ENCODE data around the gene RMC1.
"Not testable (repeated sequence)": the region's sequence is repeated elsewhere in the genome, so short reads cannot be mapped to it uniquely, and the experiment has no call there.

The RMC1 gene

DNA sequence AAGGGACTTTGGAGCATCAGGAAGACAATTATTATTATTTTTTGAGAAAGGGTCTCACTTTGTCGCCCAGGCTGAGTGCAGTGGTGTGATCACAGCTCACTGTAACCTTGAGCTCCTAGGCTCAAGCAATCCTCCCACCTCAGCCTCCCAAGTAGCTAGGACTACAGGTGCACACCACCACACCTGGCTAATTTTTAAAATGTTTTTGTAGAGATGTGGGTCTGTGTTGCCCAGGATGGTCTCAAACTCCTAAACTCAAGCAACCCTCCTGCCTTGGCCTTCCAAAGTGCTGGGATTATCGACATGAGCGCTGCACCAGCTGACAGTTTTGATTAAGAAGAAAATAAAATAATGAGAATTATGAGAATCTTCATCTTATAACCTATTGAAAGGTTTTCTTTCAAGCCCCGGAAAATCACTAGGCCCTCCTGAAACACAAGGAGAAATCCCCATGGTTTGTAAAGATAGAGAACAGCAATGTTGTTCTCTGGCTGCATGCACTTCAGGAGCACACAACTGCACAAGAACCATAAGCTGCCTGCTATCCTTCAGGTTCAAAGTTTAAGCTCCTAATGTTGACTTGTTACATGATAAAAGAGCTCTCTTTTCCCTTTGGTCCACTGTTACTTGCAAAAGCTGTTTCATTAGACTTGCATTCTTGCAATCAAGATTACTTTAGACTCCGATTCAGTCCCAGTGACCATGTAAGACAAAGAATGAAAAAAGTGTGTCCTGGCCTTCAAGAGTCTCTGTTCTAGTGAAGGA is 66.2 kb downstream of the RMC1 start:
- peaks cover 3% of the 10 kb centered on the region for H3K4me1 ChIP-seq (ENCODE audit: insufficient read depth, low read length)
- peaks cover 25% of the 10 kb centered on the region for H3K36me3 ChIP-seq (ENCODE audit: insufficient read depth, low read length)
- no peaks in the 10 kb centered on the region for H3K27me3 ChIP-seq (ENCODE audit: control insufficient read depth in 1 of 2, insufficient read depth in 2 of 2, low read length in 2 of 2)
- H3K9ac ChIP-seq (ENCODE audit: low read length), result no peak overlapping the region
- H3K4me3 ChIP-seq (ENCODE audit: low read depth in 1 of 2, low read length in 2 of 2), result no peak overlapping the region
- no peak overlapping the region for H3K27ac ChIP-seq (ENCODE audit: low read depth, low read length)
- H3K9me3 ChIP-seq (ENCODE audit: low read length), result no peaks in the 10 kb centered on the region

GRCh38 chr18:23570912-23571504 is 67.7 kb downstream of the RMC1 start:
- Histone ChIP-seq H3K27ac (ENCODE audit: low read depth, low read length) (no peak overlapping the region), H3K27me3 (ENCODE audit: control insufficient read depth in 1 of 2, insufficient read depth in 2 of 2, low read length in 2 of 2) (no peaks in the 10 kb centered on the region), H3K9me3 (ENCODE audit: low read length) (no peaks in the 10 kb centered on the region), H3K9ac (ENCODE audit: low read length) (no peak overlapping the region), H3K4me3 (ENCODE audit: low read depth in 1 of 2, low read length in 2 of 2) (no peak overlapping the region), H3K4me1 (ENCODE audit: insufficient read depth, low read length) (peaks cover 6% of the 10 kb centered on the region), H3K36me3 (ENCODE audit: insufficient read depth, low read length) (peaks cover 25% of the 10 kb centered on the region)

- H3K4me1 ChIP-seq (ENCODE audit: insufficient read depth, low read length), result peaks cover 6% of the 10 kb centered on the region
Measured at GRCh38 chr18:23572012-23572411, 68.7 kb downstream of the RMC1 start.

DNA sequence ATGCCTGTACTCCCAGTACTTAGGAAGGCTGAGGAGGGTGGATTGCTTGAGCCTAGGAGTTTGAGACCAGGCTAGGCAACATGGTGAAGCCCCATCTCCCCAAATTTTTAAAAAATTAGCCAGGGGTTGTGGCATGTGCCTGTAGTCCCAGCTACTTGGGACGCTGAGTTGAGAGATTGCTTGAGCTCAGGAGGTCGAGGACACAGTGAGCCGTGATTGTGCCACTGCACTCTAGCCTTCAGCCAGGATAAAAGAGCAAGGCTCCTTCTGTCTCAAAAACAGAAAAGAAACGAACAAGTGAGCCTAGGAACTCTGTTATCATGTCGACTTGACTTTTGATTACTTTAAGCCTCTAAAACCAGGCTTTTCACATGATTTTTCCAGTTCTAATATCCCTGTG is 69.3 kb downstream of the RMC1 start:
- H3K9me3 ChIP-seq (ENCODE audit: low read length), result no peaks in the 10 kb centered on the region
- H3K4me1 ChIP-seq (ENCODE audit: insufficient read depth, low read length), result peaks cover 6% of the 10 kb centered on the region
- H3K4me3 ChIP-seq (ENCODE audit: low read depth in 1 of 2, low read length in 2 of 2), result no peak overlapping the region
- H3K9ac ChIP-seq (ENCODE audit: low read length), result no peak overlapping the region
- H3K27ac ChIP-seq (ENCODE audit: low read depth, low read length), result no peak overlapping the region
- no peaks in the 10 kb centered on the region for H3K27me3 ChIP-seq (ENCODE audit: control insufficient read depth in 1 of 2, insufficient read depth in 2 of 2, low read length in 2 of 2)
- H3K36me3 ChIP-seq (ENCODE audit: insufficient read depth, low read length), result peaks cover 19% of the 10 kb centered on the region

More at GRCh38 chr18:23572012-23572411, 68.7 kb downstream of the RMC1 start:
- Histone ChIP-seq H3K4me3 (ENCODE audit: low read depth in 1 of 2, low read length in 2 of 2) (no peak overlapping the region), H3K9me3 (ENCODE audit: low read length) (no peaks in the 10 kb centered on the region), H3K27ac (ENCODE audit: low read depth, low read length) (no peak overlapping the region), H3K9ac (ENCODE audit: low read length) (no peak overlapping the region), H3K27me3 (ENCODE audit: control insufficient read depth in 1 of 2, insufficient read depth in 2 of 2, low read length in 2 of 2) (no peaks in the 10 kb centered on the region), H3K36me3 (ENCODE audit: insufficient read depth, low read length) (peaks cover 19% of the 10 kb centered on the region)

DNA sequence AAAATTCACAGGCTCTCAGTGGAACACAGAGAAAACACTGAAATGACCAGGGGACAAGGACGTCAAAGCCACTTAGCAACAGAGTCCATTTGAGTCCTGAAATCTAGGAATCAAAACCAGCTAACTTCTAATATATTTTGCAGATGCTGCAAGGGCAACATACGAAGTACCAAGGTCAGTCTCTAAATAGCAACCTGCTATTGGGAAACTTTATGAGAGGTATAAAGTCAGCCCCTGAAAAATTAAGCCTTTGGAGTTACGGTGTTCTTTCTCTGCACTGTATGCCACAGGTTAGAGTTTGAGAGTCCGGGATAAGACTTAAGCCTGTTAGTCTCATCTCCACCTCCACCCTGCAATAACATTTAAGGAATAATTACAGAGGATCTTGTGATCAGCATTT is 69.7 kb downstream of the RMC1 start:
- Histone ChIP-seq H3K9ac (ENCODE audit: low read length) (no peak overlapping the region), H3K27me3 (ENCODE audit: control insufficient read depth in 1 of 2, insufficient read depth in 2 of 2, low read length in 2 of 2) (no peaks in the 10 kb centered on the region), H3K4me1 (ENCODE audit: insufficient read depth, low read length) (peaks cover 6% of the 10 kb centered on the region), H3K4me3 (ENCODE audit: low read depth in 1 of 2, low read length in 2 of 2) (no peak overlapping the region), H3K36me3 (ENCODE audit: insufficient read depth, low read length) (peaks cover 19% of the 10 kb centered on the region), H3K9me3 (ENCODE audit: low read length) (no peaks in the 10 kb centered on the region), H3K27ac (ENCODE audit: low read depth, low read length) (no peak overlapping the region)

DNA sequence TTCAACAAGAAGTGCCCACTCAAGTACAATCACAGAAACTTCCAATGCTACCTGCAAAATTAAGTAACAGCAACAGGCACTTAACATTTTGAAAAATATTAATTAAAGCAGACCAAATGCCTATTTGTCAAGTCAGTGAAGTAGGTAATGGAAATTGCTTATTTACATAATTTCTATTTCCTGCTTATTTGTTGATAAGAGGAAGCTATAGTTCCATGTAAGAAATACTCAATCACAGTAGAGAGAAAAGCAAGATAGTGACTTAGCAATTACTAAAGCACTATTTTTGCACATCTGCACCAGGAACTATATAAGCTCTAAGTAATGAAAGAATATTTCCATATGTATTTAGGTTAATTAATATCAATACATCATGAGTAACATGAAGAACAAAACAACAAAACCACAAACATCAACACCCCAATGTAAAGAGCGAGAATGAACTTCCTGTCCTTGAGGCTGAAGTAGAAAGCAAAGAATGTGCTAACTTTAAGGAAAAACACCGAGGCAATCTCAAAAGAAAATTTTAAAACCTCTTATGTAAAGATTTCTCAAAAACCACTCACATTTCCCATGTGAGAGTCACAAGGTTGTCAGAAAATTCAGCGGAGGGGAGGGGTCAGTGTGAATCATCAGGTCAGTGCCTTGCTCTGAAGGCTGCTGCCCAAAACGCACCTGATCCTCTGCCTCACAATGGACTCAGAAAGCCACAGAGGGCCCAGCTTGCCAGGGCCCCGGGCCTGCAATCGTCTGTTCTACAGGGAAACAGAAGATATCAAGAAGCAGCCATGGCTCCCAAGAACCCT is 70.5 kb downstream of the RMC1 start:
- Histone ChIP-seq H3K4me3 (ENCODE audit: low read depth in 1 of 2, low read length in 2 of 2) (no peak overlapping the region), H3K27ac (ENCODE audit: low read depth, low read length) (no peak overlapping the region), H3K27me3 (ENCODE audit: control insufficient read depth in 1 of 2, insufficient read depth in 2 of 2, low read length in 2 of 2) (no peaks in the 10 kb centered on the region), H3K36me3 (ENCODE audit: insufficient read depth, low read length) (peaks cover 19% of the 10 kb centered on the region), H3K9ac (ENCODE audit: low read length) (no peak overlapping the region), H3K4me1 (ENCODE audit: insufficient read depth, low read length) (peaks cover 6% of the 10 kb centered on the region), H3K9me3 (ENCODE audit: low read length) (no peaks in the 10 kb centered on the region)

DNA sequence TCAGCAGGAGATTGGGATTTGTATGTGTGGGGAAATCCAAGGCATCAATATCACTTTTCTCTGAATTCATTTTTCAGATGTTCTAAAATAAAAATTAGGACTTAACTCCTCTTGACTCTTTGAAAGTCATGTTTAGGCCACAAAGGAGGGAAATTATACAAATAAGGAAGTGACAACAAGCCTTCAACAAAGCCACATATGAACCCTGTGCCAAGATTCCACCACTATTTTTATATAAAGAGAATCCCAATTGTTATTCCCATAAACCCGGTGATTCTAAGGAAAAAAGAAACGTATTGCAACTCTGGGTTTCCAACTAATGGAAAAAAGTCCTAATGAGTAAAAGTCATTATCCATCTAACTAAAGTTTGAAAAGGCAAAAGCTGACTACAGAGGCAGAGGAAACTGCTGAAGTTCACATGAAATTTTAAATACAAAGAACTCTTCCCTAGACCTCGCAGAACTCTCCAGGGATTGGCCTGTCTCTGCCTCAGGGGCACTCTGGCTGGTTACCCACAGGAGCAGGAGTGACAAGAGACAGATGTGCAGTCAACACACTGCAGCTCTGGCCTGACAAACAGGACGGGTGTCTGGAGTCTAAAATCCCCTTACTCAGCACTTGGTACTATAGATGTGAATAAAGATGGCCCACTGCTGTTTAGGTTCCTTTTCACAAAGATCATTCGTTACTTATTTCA is 71.4 kb downstream of the RMC1 start:
- Histone ChIP-seq H3K9ac (ENCODE audit: low read length) (no peak overlapping the region), H3K4me1 (ENCODE audit: insufficient read depth, low read length) (peaks cover 6% of the 10 kb centered on the region), H3K9me3 (ENCODE audit: low read length) (no peaks in the 10 kb centered on the region), H3K4me3 (ENCODE audit: low read depth in 1 of 2, low read length in 2 of 2) (no peak overlapping the region), H3K36me3 (ENCODE audit: insufficient read depth, low read length) (peaks cover 16% of the 10 kb centered on the region), H3K27me3 (ENCODE audit: control insufficient read depth in 1 of 2, insufficient read depth in 2 of 2, low read length in 2 of 2) (no peaks in the 10 kb centered on the region), H3K27ac (ENCODE audit: low read depth, low read length) (no peak overlapping the region)

DNA sequence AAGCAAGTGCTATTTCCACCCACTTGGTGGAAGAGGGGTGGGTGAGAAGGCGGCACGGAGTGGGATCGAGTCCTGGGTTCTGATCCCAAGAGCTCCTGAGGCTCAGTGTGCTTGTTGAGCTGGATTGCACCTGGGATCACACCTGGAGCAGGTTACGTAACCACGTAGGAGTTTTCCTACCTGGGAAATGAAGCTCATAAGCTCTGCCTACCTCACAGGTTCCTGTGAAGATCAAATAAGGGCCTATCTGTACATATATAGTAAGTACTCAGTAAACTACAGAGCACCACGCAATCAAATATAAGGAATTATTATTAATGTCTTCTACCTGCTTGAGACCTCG is 72.0 kb downstream of the RMC1 start:
- Histone ChIP-seq H3K4me1 (ENCODE audit: insufficient read depth, low read length) (peaks cover 6% of the 10 kb centered on the region), H3K36me3 (ENCODE audit: insufficient read depth, low read length) (peaks cover 14% of the 10 kb centered on the region), H3K9ac (ENCODE audit: low read length) (no peak overlapping the region), H3K27ac (ENCODE audit: low read depth, low read length) (no peak overlapping the region), H3K9me3 (ENCODE audit: low read length) (no peaks in the 10 kb centered on the region), H3K4me3 (ENCODE audit: low read depth in 1 of 2, low read length in 2 of 2) (no peak overlapping the region), H3K27me3 (ENCODE audit: control insufficient read depth in 1 of 2, insufficient read depth in 2 of 2, low read length in 2 of 2) (no peaks in the 10 kb centered on the region)

DNA sequence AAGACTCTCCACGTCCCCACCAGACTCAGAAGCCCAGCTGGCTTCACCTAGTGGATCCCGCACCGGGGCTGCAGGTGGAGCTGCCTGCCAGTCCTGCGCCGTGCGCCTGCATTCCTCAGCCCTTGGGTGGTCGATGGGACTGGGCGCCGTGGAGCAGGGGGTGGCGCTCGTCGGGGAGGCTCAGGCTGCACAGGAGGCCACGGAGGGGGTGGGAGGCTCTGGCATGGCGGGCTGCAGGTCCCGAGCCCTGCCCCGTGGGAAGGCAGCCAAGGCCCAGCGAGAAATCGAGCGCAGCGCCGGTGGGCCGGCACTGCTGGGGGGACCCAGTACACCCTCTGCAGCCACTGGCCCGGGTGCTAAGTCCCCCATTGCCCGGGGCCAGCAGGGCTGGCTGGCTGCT is 74.2 kb downstream of the RMC1 start:
- H3K36me3 ChIP-seq (ENCODE audit: insufficient read depth, low read length), result peaks cover 11% of the 10 kb centered on the region
- not testable (repeated sequence) for H3K27me3 ChIP-seq (ENCODE audit: control insufficient read depth in 1 of 2, insufficient read depth in 2 of 2, low read length in 2 of 2); H3K9me3 ChIP-seq (ENCODE audit: low read length); H3K4me1 ChIP-seq (ENCODE audit: insufficient read depth, low read length); H3K4me3 ChIP-seq (ENCODE audit: low read depth in 1 of 2, low read length in 2 of 2); H3K27ac ChIP-seq (ENCODE audit: low read depth, low read length); H3K9ac ChIP-seq (ENCODE audit: low read length)

DNA sequence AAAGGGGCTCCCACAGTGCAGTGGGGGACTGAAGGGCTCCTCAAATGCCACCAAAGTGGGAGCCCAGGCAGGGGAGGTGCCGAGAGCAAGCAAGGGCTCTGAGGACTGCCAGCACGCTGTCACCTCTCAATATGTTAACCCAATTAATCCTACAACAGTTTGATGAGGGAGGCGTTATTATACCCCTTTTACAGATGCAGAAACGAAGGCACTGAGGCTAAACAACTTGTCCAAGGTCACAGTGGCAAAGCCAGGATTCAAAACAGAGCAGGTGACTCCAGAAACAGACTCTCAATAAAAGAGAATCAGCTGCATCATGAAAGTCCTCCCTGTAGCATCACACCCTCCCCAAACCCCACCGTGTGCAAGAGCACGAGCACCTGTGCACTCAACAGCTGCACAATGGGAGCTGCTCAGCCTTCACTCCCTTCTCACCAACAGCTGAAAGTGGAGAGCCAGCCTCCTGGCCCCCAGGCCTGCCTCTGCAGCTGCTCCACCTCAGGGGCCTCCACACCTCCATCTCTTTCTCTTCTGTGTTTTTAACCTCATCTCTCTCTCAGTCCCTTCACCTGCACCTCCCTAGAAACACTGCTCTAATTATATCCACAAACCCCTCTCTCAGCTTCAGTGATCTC is 74.9 kb downstream of the RMC1 start:
- H3K27ac ChIP-seq (ENCODE audit: low read depth, low read length), result no peak overlapping the region
- peaks cover 6% of the 10 kb centered on the region for H3K4me1 ChIP-seq (ENCODE audit: insufficient read depth, low read length)

More for the DNA sequence above, 74.9 kb downstream of the RMC1 start:
- no peaks in the 10 kb centered on the region for H3K9me3 ChIP-seq (ENCODE audit: low read length)
- no peaks in the 10 kb centered on the region for H3K27me3 ChIP-seq (ENCODE audit: control insufficient read depth in 1 of 2, insufficient read depth in 2 of 2, low read length in 2 of 2)
- H3K4me3 ChIP-seq (ENCODE audit: low read depth in 1 of 2, low read length in 2 of 2), result no peak overlapping the region
- peaks cover 9% of the 10 kb centered on the region for H3K36me3 ChIP-seq (ENCODE audit: insufficient read depth, low read length)
- H3K9ac ChIP-seq (ENCODE audit: low read length), result no peak overlapping the region

Data from muscle layer of colon (tissue), 2 donors.